Osteoblast (primary cell): Measurements from ENCODE around the gene PRR7. TPM values are rescaled to one million over a fixed set of nuclear protein-coding genes. Genes with fewer than 3 reads are reported as not detected.

Source experiments
- DNase-seq: peaks from one replicate; pipeline ENCODE4 v3.0.0; 2011; ENCODE audit warnings: low spot score, mixed read lengths; ENCODE audit not compliant: insufficient read length; ENCODE audit errors: missing footprints
- H2AFZ ChIP-seq: 2 replicates; pipeline ENCODE4 v1.6.0; 2011; ENCODE audit warnings: mild to moderate bottlenecking, low read length
- H3K27ac ChIP-seq: 2 replicates; pipeline ENCODE4 v1.5.1; 2011; ENCODE audit warnings: mild to moderate bottlenecking, low read depth, low read length, moderate library complexity
- H3K27me3 ChIP-seq: 2 replicates; pipeline ENCODE4 v1.6.0; 2012; ENCODE audit warnings: mild to moderate bottlenecking, control low read depth, inconsistent platforms, low read length, moderate library complexity; ENCODE audit not compliant: insufficient read depth
- H3K36me3 ChIP-seq: 2 replicates; pipeline ENCODE4 v1.5.1; 2011; ENCODE audit warnings: mild to moderate bottlenecking, low read length, control low read depth, moderate library complexity; ENCODE audit not compliant: insufficient read depth
- H3K4me1 ChIP-seq: 2 replicates; pipeline ENCODE4 v1.5.1; 2011; ENCODE audit warnings: mild to moderate bottlenecking, low read length, control low read depth, moderate library complexity; ENCODE audit not compliant: insufficient read depth
- H3K4me2 ChIP-seq: 2 replicates; pipeline ENCODE4 v1.6.0; 2011; ENCODE audit warnings: mild to moderate bottlenecking, low read length; ENCODE audit not compliant: insufficient read depth
- H3K4me3 ChIP-seq: fragments of 200-600 bp; sonication (generic); 3 replicates; pipeline ENCODE4 v1.5.1; 2012; ENCODE audit warnings: mild to moderate bottlenecking, low read length, inconsistent platforms; ENCODE audit not compliant: insufficient read depth
- H3K79me2 ChIP-seq: 2 replicates; pipeline ENCODE4 v1.6.0; 2012; ENCODE audit warnings: mild to moderate bottlenecking, low read length, control low read depth, inconsistent platforms; ENCODE audit not compliant: insufficient read depth
- H3K9me3 ChIP-seq: 2 replicates; pipeline ENCODE4 v1.5.1; 2011; ENCODE audit warnings: low read depth, low read length, control low read depth
- H4K20me1 ChIP-seq: 2 replicates; pipeline ENCODE4 v1.6.0; 2012; ENCODE audit warnings: mild to moderate bottlenecking, low read length, control low read depth; ENCODE audit not compliant: insufficient read depth
- CTCF ChIP-seq: IDR thresholded peaks from 2 replicates; pipeline ENCODE4 v1.5.1; 2011; ENCODE audit warnings: mild to moderate bottlenecking, low read depth, low read length, moderate library complexity; ENCODE audit errors: extremely low read depth
- total RNA-seq: library from RNA; depleted of rRNA; stranded (reverse); fragments of >200 nt; gene quantifications from 2 replicates; pipeline ENCODE4 v1.2.3, GENCODE V29; 2012

The PRR7 gene
- total RNA-seq, 1 donor: 12.7 TPM

GRCh38 chr5:177444106-177445051 is 2.2 kb upstream of the PRR7 start:
- no peak for TF ChIP-seq CTCF
- Histone ChIP-seq H3K27me3 (no peaks in the 10 kb centered on the region), H3K9me3 (no peaks in the 10 kb centered on the region), H3K27ac (no peak overlapping the region), H3K4me1 (peaks cover 18% of the 10 kb centered on the region), H3K4me2 (no peak overlapping the region), H3K79me2 (peaks cover 3% of the 10 kb centered on the region), H3K36me3 (peaks cover 4% of the 10 kb centered on the region), H2AFZ (no peak overlapping the region), H3K4me3 (no peak overlapping the region), H4K20me1 (peaks cover 12% of the 10 kb centered on the region)
- no peak for DNase-seq

GRCh38 chr5:177445052-177445916 is 1.3 kb upstream of the PRR7 start:
- Histone ChIP-seq H3K4me2 (peak overlapping the region; percentile 97), H3K4me3 (no peak overlapping the region), H4K20me1 (peaks cover 20% of the 10 kb centered on the region), H3K4me1 (peaks cover 18% of the 10 kb centered on the region), H3K27ac (no peak overlapping the region), H3K9me3 (no peaks in the 10 kb centered on the region), H3K79me2 (peaks cover 12% of the 10 kb centered on the region), H3K36me3 (peaks cover 4% of the 10 kb centered on the region), H2AFZ (no peak overlapping the region), H3K27me3 (no peaks in the 10 kb centered on the region)
- TF ChIP-seq CTCF: no peak
- DNase-seq: peak; percentile 86

- Histone ChIP-seq H4K20me1 (peaks cover 26% of the 10 kb centered on the region), H3K4me2 (peak overlapping the region; percentile 97), H3K27me3 (no peaks in the 10 kb centered on the region), H2AFZ (peak overlapping the region; percentile 85), H3K4me1 (peaks cover 18% of the 10 kb centered on the region), H3K9me3 (no peaks in the 10 kb centered on the region), H3K36me3 (no peaks in the 10 kb centered on the region), H3K4me3 (peak overlapping the region; percentile 82), H3K27ac (no peak overlapping the region), H3K79me2 (peaks cover 15% of the 10 kb centered on the region)
- no peak for DNase-seq
- no peak for TF ChIP-seq CTCF
These were observed 756 bp upstream of the PRR7 start for GRCh38 chr5:177445917-177446199.
